C4-2B (cell line): ENCODE data around the gene PCDH15.

Experiments
- H3K27ac ChIP-seq: fragments of 450-650 bp; 2 replicates; pipeline ENCODE4 v1.5.1; 2017
- CTCF ChIP-seq: fragments of 450-650 bp; conservative IDR thresholded peaks from 2 replicates; pipeline ENCODE4 v1.5.1; 2017; ENCODE audit warnings: mild to moderate bottlenecking
- ZFX ChIP-seq: fragments of 450-650 bp; IDR thresholded peaks from 2 replicates; pipeline ENCODE4 v1.6.1; 2017

The PCDH15 gene

GRCh38 chr10:54139819-54140428 is 661.1 kb downstream of the PCDH15 start:
- no peak for TF ChIP-seq CTCF
- no peak for TF ChIP-seq ZFX
- no peak overlapping the region for H3K27ac ChIP-seq

- no peak for TF ChIP-seq CTCF
- no peak for TF ChIP-seq ZFX
Measured at GRCh38 chr10:54137396-54137795, 663.6 kb downstream of the PCDH15 start.

GRCh38 chr10:54133203-54133602 is 667.8 kb downstream of the PCDH15 start:
- TF ChIP-seq ZFX (no peak), CTCF (peak; percentile 79)
- H3K27ac ChIP-seq: no peak overlapping the region

More at GRCh38 chr10:54137396-54137795, 663.6 kb downstream of the PCDH15 start:
- H3K27ac ChIP-seq: no peak overlapping the region

- H3K27ac ChIP-seq: no peak overlapping the region
- no peak for TF ChIP-seq ZFX
- TF ChIP-seq CTCF: no peak
Measured at GRCh38 chr10:54131833-54132232, 669.2 kb downstream of the PCDH15 start.

- H3K27ac ChIP-seq: no peak overlapping the region
- no peak for TF ChIP-seq CTCF
- TF ChIP-seq ZFX: no peak
Measured at GRCh38 chr10:54130394-54130793, 670.6 kb downstream of the PCDH15 start.

- no peak overlapping the region for H3K27ac ChIP-seq
- TF ChIP-seq ZFX (no peak), CTCF (no peak)
Measured at GRCh38 chr10:54125098-54125747, 675.8 kb downstream of the PCDH15 start.

- TF ChIP-seq ZFX (no peak), CTCF (no peak)
- no peak overlapping the region for H3K27ac ChIP-seq
Measured at GRCh38 chr10:54124209-54124885, 676.7 kb downstream of the PCDH15 start.
